HepG2 (cell line): ENCODE data around the gene UBE2M. TPM values are rescaled to one million over a fixed set of nuclear protein-coding genes. Genes with fewer than 3 reads are reported as not detected.

Source experiments
- EHMT2 ChIP-seq: fragments of 200-600 bp; sonication (generic); IDR thresholded peaks from 2 replicates; pipeline ENCODE4 v1.7.0; 2017; ENCODE audit warnings: antibody characterized with exemption, low read depth, low read length, borderline replicate concordance
- EZH2 ChIP-seq: conservative IDR thresholded peaks from 2 replicates; pipeline ENCODE4 v1.6.1; 2012; ENCODE audit warnings: mild to moderate bottlenecking, low read depth, low read length, moderate library complexity
- KAT8 ChIP-seq: IDR thresholded peaks from 2 replicates; pipeline ENCODE4 v1.6.1; 2016; ENCODE audit warnings: missing genetic modification reagents, missing compliant biosample characterization
- KLF16 ChIP-seq, 2 experiments: sonication (generic) in 1 of 2; formaldehyde crosslinking in 1 of 2; IDR thresholded peaks; 2 replicates each; pipeline versions ENCODE4 v1.6.1 to v1.8.0; 2016 to 2023; ENCODE audit warnings: missing genetic modification reagents in 2 of 2, missing compliant biosample characterization in 1 of 2
- MEIS2 ChIP-seq: sonication (generic); formaldehyde crosslinking; IDR thresholded peaks from 2 replicates; pipeline ENCODE4 v1.9.0; 2021; ENCODE audit warnings: mild to moderate bottlenecking, missing genetic modification reagents
- NCOA1 ChIP-seq: sonication (generic); formaldehyde crosslinking; IDR thresholded peaks from 2 replicates; pipeline ENCODE4 v1.9.0; 2021; ENCODE audit warnings: missing genetic modification reagents
- NR2F2 ChIP-seq: IDR thresholded peaks from 2 replicates; pipeline ENCODE4 v1.6.1; 2012; ENCODE audit warnings: low read depth, inconsistent platforms, borderline replicate concordance
- POGZ ChIP-seq: sonication (generic); formaldehyde crosslinking; IDR thresholded peaks from 2 replicates; pipeline ENCODE4 v1.4.0; 2020; ENCODE audit warnings: mild to moderate bottlenecking, missing genetic modification reagents
- RXRA ChIP-seq: sonication (generic); formaldehyde crosslinking; IDR thresholded peaks from 2 replicates; pipeline ENCODE4 v1.5.1; 2020; ENCODE audit warnings: missing genetic modification reagents
- SMC3 ChIP-seq: IDR thresholded peaks from 2 replicates; pipeline ENCODE4 v1.6.1; 2011; ENCODE audit warnings: low read length, improper control_type of control experiment
- SNAPC5 ChIP-seq: sonication (generic); formaldehyde crosslinking; IDR thresholded peaks from 2 replicates; pipeline ENCODE4 v1.8.1; 2023; ENCODE audit warnings: mild to moderate bottlenecking, missing genetic modification reagents, borderline replicate concordance
- SP5 ChIP-seq: IDR thresholded peaks from 2 replicates; pipeline ENCODE4 v1.6.1; 2016; ENCODE audit warnings: low read depth, borderline replicate concordance
- ZBTB43 ChIP-seq: sonication (generic); formaldehyde crosslinking; conservative IDR thresholded peaks from 2 replicates; pipeline ENCODE4 v1.4.0; 2020; ENCODE audit warnings: missing genetic modification reagents
- ZBTB44 ChIP-seq: sonication (generic); formaldehyde crosslinking; IDR thresholded peaks from 2 replicates; pipeline ENCODE4 v1.4.0; 2020; ENCODE audit warnings: missing genetic modification reagents
- ZFP1 ChIP-seq: IDR thresholded peaks from 2 replicates; pipeline ENCODE4 v1.6.1; 2016
- ZFP90 ChIP-seq: sonication (generic); formaldehyde crosslinking; IDR thresholded peaks from 2 replicates; pipeline ENCODE4 v1.8.0; 2022; ENCODE audit warnings: missing genetic modification reagents, mild to moderate bottlenecking, inconsistent platforms, borderline replicate concordance
- ZNF335 ChIP-seq: sonication (generic); formaldehyde crosslinking; IDR thresholded peaks from 2 replicates; pipeline ENCODE4 v1.4.0; 2020; ENCODE audit warnings: missing genetic modification reagents
- ZNF33B ChIP-seq: sonication (generic); formaldehyde crosslinking; IDR thresholded peaks from 2 replicates; pipeline ENCODE4 v1.5.1; 2020; ENCODE audit warnings: mild to moderate bottlenecking, missing genetic modification reagents
- ZNF550 ChIP-seq: sonication (generic); formaldehyde crosslinking; IDR thresholded peaks from 2 replicates; pipeline ENCODE4 v1.4.0; 2020; ENCODE audit warnings: mild to moderate bottlenecking, missing genetic modification reagents, borderline replicate concordance
- ZNF616 ChIP-seq: sonication (generic); formaldehyde crosslinking; IDR thresholded peaks from 2 replicates; pipeline ENCODE4 v1.5.0; 2020; ENCODE audit warnings: low read depth, mild to moderate bottlenecking, missing genetic modification reagents
- ZNF740 ChIP-seq: sonication (generic); formaldehyde crosslinking; IDR thresholded peaks from 2 replicates; pipeline ENCODE4 v1.4.0; 2020; ENCODE audit warnings: missing genetic modification reagents
- ZSCAN12 ChIP-seq: sonication (generic); formaldehyde crosslinking; IDR thresholded peaks from 2 replicates; pipeline ENCODE4 v1.9.0; 2021; ENCODE audit warnings: mild to moderate bottlenecking, missing genetic modification reagents
- ZXDC ChIP-seq: sonication (generic); formaldehyde crosslinking; IDR thresholded peaks from 2 replicates; pipeline ENCODE4 v1.5.0; 2020; ENCODE audit warnings: mild to moderate bottlenecking, missing genetic modification reagents
- polyA plus RNA-seq, 8 experiments: library from polyadenylated mRNA; depleted of rRNA in 3 of 8; stranded (reverse) in 7 of 8; unstranded in 1 of 8; fragments of >200 nt; fragmentation: Illumina TruSeq in 4 of 8; extraction: Trizol in 4 of 8; gene quantifications; 2 replicates each; pipeline versions ENCODE4 v1.2.1 to v1.2.3, GENCODE V29; 2011 to 2016; ENCODE audit warnings: low read depth in 4 of 8, missing spikeins in 1 of 8, mixed read lengths in 1 of 8; ENCODE audit not compliant: insufficient read depth in 1 of 8
- total RNA-seq, 5 experiments: library from RNA; depleted of rRNA; stranded (reverse); fragments of >200 nt; fragmentation: Illumina TruSeq; extraction: Trizol; gene quantifications; 2 replicates each; pipeline ENCODE4 v1.2.3, GENCODE V29; 2016; ENCODE audit warnings: low read depth in 1 of 5

The UBE2M gene
- total and polyA plus RNA-seq, 2 of the 13 experiments (the other 11 are each of a cell fraction or from before 2014, with no cell fraction given): 36.2 to 50.3 TPM

- no peak for TF ChIP-seq ZBTB43 (CRISPR knock-in tag)
- TF ChIP-seq ZFP90 (CRISPR knock-in tag): peak; percentile 23; the same call in 1 of the 2 replicates
- no peak for TF ChIP-seq EHMT2
- peak; percentile 60; the same call in 1 of the 2 replicates for TF ChIP-seq POGZ (CRISPR knock-in tag)
- TF ChIP-seq KAT8 (CRISPR knock-in tag): peak; percentile 70
- peak; percentile 60; the same call in 1 of the 2 replicates for TF ChIP-seq ZXDC (CRISPR knock-in tag)
- TF ChIP-seq ZNF335 (CRISPR knock-in tag): 0 out of 2 replicates have a peak, but pooled peaks have one; percentile 29
- TF ChIP-seq ZNF550 (CRISPR knock-in tag): peak; percentile 89; the same call in 1 of the 2 replicates
- no peak for TF ChIP-seq ZFP1
- no peak for TF ChIP-seq NR2F2
- TF ChIP-seq KLF16 (CRISPR knock-in tag; IDR thresholded peaks at IDR 0.05): no peak
- no peak for TF ChIP-seq ZSCAN12
- no peak for TF ChIP-seq SNAPC5 (CRISPR knock-in tag)
- TF ChIP-seq ZBTB44 (CRISPR knock-in tag): no peak
- 0 out of 2 replicates have a peak, but pooled peaks have one; percentile 19 for TF ChIP-seq SP5 (CRISPR knock-in tag)
- TF ChIP-seq EZH2: no peak
- no peak for TF ChIP-seq NCOA1 (CRISPR knock-in tag)
- peak; percentile 22; the same call in 1 of the 2 replicates for TF ChIP-seq SMC3
- TF ChIP-seq ZNF33B (CRISPR knock-in tag): no peak; the same call in 1 of the 2 replicates
- 0 out of 2 replicates have a peak, but pooled peaks have one; percentile 32 for TF ChIP-seq RXRA (CRISPR knock-in tag)
- peak; percentile 69 for TF ChIP-seq ZNF616 (CRISPR knock-in tag)
- TF ChIP-seq ZNF740 (CRISPR knock-in tag): no peak
- TF ChIP-seq MEIS2 (CRISPR knock-in tag): peak; percentile 42; the same call in 1 of the 2 replicates
These were observed 44.5 kb downstream of the UBE2M start (continued) for GRCh38 chr19:58513694-58514563.
